ENCODE measurements around the gene ENPP7.

Gene ENPP7

GRCh38 chr17:79684132-79684985 is 46.4 kb upstream of the ENPP7 start:
- TF ChIP-seq POLR2AphosphoS5 (IDR thresholded peaks at IDR 0.05; ENCODE audit: low read depth, low read length) (no peak), TAF1 (IDR thresholded peaks at IDR 0.05; ENCODE audit: borderline replicate concordance, insufficient read depth, low read length) (no peak)
- TF ChIP-seq, protein P1, sequence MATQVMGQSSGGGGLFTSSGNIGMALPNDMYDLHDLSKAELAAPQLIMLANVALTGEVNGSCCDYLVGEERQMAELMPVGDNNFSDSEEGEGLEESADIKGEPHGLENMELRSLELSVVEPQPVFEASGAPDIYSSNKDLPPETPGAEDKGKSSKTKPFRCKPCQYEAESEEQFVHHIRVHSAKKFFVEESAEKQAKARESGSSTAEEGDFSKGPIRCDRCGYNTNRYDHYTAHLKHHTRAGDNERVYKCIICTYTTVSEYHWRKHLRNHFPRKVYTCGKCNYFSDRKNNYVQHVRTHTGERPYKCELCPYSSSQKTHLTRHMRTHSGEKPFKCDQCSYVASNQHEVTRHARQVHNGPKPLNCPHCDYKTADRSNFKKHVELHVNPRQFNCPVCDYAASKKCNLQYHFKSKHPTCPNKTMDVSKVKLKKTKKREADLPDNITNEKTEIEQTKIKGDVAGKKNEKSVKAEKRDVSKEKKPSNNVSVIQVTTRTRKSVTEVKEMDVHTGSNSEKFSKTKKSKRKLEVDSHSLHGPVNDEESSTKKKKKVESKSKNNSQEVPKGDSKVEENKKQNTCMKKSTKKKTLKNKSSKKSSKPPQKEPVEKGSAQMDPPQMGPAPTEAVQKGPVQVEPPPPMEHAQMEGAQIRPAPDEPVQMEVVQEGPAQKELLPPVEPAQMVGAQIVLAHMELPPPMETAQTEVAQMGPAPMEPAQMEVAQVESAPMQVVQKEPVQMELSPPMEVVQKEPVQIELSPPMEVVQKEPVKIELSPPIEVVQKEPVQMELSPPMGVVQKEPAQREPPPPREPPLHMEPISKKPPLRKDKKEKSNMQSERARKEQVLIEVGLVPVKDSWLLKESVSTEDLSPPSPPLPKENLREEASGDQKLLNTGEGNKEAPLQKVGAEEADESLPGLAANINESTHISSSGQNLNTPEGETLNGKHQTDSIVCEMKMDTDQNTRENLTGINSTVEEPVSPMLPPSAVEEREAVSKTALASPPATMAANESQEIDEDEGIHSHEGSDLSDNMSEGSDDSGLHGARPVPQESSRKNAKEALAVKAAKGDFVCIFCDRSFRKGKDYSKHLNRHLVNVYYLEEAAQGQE (IDR thresholded peaks at IDR 0.05; ENCODE audit: insufficient read depth in 1 of 2, low read depth in 2 of 2, low read length in 2 of 2): no peak

GRCh38 chr17:79685121-79685520 is 45.6 kb upstream of the ENPP7 start:
- TF ChIP-seq TAF1 (IDR thresholded peaks at IDR 0.05; ENCODE audit: borderline replicate concordance, insufficient read depth, low read length) (no peak), POLR2AphosphoS5 (IDR thresholded peaks at IDR 0.05; ENCODE audit: low read depth, low read length) (no peak), FOXP2 (optimal IDR thresholded peaks at IDR 0.05; ENCODE audit: borderline replicate concordance, extremely low read depth, extremely low read length, insufficient read depth) (no peak), SIN3A (IDR thresholded peaks at IDR 0.05; ENCODE audit: borderline replicate concordance, insufficient read depth, low read length) (no peak)
- TF ChIP-seq, protein P1 (IDR thresholded peaks at IDR 0.05; ENCODE audit: insufficient read depth in 1 of 2, low read depth in 2 of 2, low read length in 2 of 2): no peak

DNA sequence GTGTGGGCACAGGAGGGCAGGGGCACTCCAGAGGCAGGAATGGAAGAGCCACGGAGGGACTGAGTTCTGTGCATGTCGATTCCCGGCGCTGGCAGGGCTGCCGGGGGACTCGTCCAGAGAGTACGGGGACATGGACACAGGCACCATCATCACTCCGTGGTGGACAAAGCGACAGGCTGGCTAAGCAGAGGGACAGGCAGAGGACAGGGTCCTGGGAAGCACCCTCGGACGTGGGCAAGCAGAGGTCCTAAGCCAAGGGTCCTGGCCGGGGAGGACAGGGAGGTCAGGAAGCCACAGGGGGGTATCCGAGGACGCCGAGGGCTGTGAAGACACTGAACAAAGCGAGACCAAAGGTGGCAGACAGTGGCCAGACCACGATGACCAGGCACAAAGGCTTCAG is 44.3 kb upstream of the ENPP7 start:
- no peak for TF ChIP-seq TAF1 (IDR thresholded peaks at IDR 0.05; ENCODE audit: borderline replicate concordance, insufficient read depth, low read length)

- TF ChIP-seq SIN3A (IDR thresholded peaks at IDR 0.05; ENCODE audit: borderline replicate concordance, insufficient read depth, low read length) (no peak), TAF1 (IDR thresholded peaks at IDR 0.05; ENCODE audit: borderline replicate concordance, insufficient read depth, low read length) (no peak), FOXP2 (optimal IDR thresholded peaks at IDR 0.05; ENCODE audit: borderline replicate concordance, extremely low read depth, extremely low read length, insufficient read depth) (no peak), POLR2AphosphoS5 (IDR thresholded peaks at IDR 0.05; ENCODE audit: low read depth, low read length) (no peak)
- TF ChIP-seq, protein P1 (IDR thresholded peaks at IDR 0.05; ENCODE audit: insufficient read depth in 1 of 2, low read depth in 2 of 2, low read length in 2 of 2): no peak
Observed at GRCh38 chr17:79690466-79690865, 40.3 kb upstream of the ENPP7 start.

- TF ChIP-seq SIN3A (IDR thresholded peaks at IDR 0.05; ENCODE audit: borderline replicate concordance, insufficient read depth, low read length) (no peak), FOXP2 (optimal IDR thresholded peaks at IDR 0.05; ENCODE audit: borderline replicate concordance, extremely low read depth, extremely low read length, insufficient read depth) (no peak), TAF1 (IDR thresholded peaks at IDR 0.05; ENCODE audit: borderline replicate concordance, insufficient read depth, low read length) (no peak), POLR2AphosphoS5 (IDR thresholded peaks at IDR 0.05; ENCODE audit: low read depth, low read length) (no peak)
- TF ChIP-seq, protein P1 (IDR thresholded peaks at IDR 0.05; ENCODE audit: insufficient read depth in 1 of 2, low read depth in 2 of 2, low read length in 2 of 2): no peak
Observed at GRCh38 chr17:79690988-79691836, 39.5 kb upstream of the ENPP7 start.
